ENCODE measurements around the gene DCC. TPM values are rescaled to one million over a fixed set of nuclear protein-coding genes. Genes with fewer than 3 reads are reported as not detected.

The DCC gene
- total and polyA plus RNA-seq, 4 donors: 0.16 to 5.3 (median 2.5) TPM

DNA sequence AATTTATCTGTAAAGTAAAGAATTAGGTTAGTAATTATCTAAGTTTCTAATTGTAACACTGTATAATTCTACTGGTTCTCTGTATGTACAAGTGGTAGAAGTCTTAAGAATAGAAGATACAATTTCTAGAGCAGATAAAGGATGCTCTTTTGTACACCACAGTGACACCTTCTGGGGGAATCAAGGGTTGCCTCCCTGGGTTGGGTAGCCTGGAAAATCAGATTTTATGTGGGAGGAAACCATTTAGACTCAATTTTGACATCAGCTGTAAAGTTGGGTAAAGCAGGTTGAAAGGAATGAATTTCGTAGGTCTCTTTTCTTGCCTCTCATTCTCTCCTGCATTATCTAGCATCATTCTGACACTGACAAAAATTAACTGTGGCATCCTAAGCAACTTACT lies 354.8 kb downstream of the DCC start:
- WGBS, 2 donors: 77 to 100% methylated on average over 1 of the region's 1 CpG
- no peak overlapping the region for H3K9ac ChIP-seq (ENCODE audit: insufficient read depth in 1 of 2, low read length in 2 of 2)
- TF ChIP-seq, protein P1, sequence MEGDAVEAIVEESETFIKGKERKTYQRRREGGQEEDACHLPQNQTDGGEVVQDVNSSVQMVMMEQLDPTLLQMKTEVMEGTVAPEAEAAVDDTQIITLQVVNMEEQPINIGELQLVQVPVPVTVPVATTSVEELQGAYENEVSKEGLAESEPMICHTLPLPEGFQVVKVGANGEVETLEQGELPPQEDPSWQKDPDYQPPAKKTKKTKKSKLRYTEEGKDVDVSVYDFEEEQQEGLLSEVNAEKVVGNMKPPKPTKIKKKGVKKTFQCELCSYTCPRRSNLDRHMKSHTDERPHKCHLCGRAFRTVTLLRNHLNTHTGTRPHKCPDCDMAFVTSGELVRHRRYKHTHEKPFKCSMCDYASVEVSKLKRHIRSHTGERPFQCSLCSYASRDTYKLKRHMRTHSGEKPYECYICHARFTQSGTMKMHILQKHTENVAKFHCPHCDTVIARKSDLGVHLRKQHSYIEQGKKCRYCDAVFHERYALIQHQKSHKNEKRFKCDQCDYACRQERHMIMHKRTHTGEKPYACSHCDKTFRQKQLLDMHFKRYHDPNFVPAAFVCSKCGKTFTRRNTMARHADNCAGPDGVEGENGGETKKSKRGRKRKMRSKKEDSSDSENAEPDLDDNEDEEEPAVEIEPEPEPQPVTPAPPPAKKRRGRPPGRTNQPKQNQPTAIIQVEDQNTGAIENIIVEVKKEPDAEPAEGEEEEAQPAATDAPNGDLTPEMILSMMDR (IDR thresholded peaks at IDR 0.05; ENCODE audit: control extremely low read depth, extremely low read depth): no peak
- no peaks in the 10 kb centered on the region for H3K9me3 ChIP-seq (ENCODE audit: control insufficient read depth in 4 of 4, insufficient read depth in 3 of 4, low read length in 3 of 4)
- no peak overlapping the region for H3K27ac ChIP-seq (ENCODE audit: low read depth in 1 of 2, low read length in 1 of 2)
- ATAC-seq (ENCODE audit: insufficient read depth, low FRiP score) (no peak), DNase-seq (peak; percentile 22 to 35 (median 29))
- no peaks in the 10 kb centered on the region for H3K27me3 ChIP-seq (ENCODE audit: control insufficient read depth in 3 of 3, insufficient read depth in 3 of 3, low read length in 2 of 3)
- no peaks in the 10 kb centered on the region for H3K36me3 ChIP-seq (ENCODE audit: control insufficient read depth in 4 of 4, insufficient read depth in 4 of 4, low read length in 4 of 4)
- H3K4me3 ChIP-seq: no peak overlapping the region
- H3K4me1 ChIP-seq (ENCODE audit: control insufficient read depth in 5 of 5, insufficient read depth in 5 of 5, low read length in 5 of 5): peaks cover 0 to 11% (median 0%) of the 10 kb centered on the region in 5 donors

DNA sequence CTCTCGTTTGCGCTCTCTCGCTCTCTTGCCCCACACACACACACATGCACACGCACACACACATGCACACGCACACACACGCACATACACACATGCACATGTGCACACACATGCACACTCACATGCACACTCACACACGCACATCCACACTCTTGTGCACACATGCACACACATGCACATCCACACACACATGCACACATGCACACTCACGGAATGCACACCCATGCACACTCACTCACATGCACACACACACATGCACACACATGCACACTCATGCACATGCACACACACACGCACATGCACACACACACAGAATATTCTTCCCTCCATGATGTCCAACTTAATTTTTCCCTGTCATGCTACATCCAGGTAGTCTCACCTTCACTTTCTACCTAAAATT lies 360.1 kb downstream of the DCC start:
- no peak overlapping the region for H3K27ac ChIP-seq (ENCODE audit: low read depth in 1 of 2, low read length in 1 of 2)
- no peak for ATAC-seq (ENCODE audit: insufficient read depth, low FRiP score)
- H3K9me3 ChIP-seq (ENCODE audit: control insufficient read depth in 4 of 4, insufficient read depth in 3 of 4, low read length in 3 of 4): peaks cover 0 to 3% (median 0%) of the 10 kb centered on the region in 4 donors
- H3K27me3 ChIP-seq (ENCODE audit: control insufficient read depth in 3 of 3, insufficient read depth in 3 of 3, low read length in 2 of 3): no peaks in the 10 kb centered on the region
- H3K9ac ChIP-seq (ENCODE audit: insufficient read depth in 1 of 2, low read length in 2 of 2): no peak overlapping the region
- no peaks in the 10 kb centered on the region for H3K36me3 ChIP-seq (ENCODE audit: control insufficient read depth in 4 of 4, insufficient read depth in 4 of 4, low read length in 4 of 4)
- TF ChIP-seq, protein P1 (IDR thresholded peaks at IDR 0.05; ENCODE audit: control extremely low read depth, extremely low read depth): no peak
- no peak for DNase-seq
- 93% methylated on average over 9 of the region's 9 CpGs for WGBS, 2 donors
- H3K4me3 ChIP-seq: no peak overlapping the region
- H3K4me1 ChIP-seq (ENCODE audit: control insufficient read depth in 5 of 5, insufficient read depth in 5 of 5, low read length in 5 of 5): peaks cover 0 to 3% (median 0%) of the 10 kb centered on the region in 5 donors

DNA sequence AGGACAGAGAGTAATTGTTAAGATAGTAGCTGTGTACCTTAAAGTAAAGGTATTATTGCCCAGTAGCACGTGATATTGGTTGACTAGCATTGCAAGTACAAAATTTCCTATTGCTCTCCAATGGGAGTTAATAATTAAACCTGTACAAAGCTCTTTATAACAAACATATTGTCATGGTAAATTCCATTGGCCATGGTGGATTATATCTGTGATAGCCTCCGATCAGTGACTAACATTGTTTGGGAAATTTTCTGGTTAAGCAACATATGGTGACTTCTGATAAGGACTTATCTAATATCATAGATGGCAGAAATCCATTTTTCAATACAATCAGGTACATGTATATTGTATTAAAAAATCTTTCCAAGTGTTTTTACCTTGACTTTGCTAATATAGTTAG lies 360.8 kb downstream of the DCC start:
- DNase-seq: no peak
- no peak overlapping the region for H3K27ac ChIP-seq (ENCODE audit: low read depth in 1 of 2, low read length in 1 of 2)
- peaks cover 0 to 3% (median 0%) of the 10 kb centered on the region in 5 donors for H3K4me1 ChIP-seq (ENCODE audit: control insufficient read depth in 5 of 5, insufficient read depth in 5 of 5, low read length in 5 of 5)
- H3K36me3 ChIP-seq (ENCODE audit: control insufficient read depth in 4 of 4, insufficient read depth in 4 of 4, low read length in 4 of 4): no peaks in the 10 kb centered on the region
- H3K4me3 ChIP-seq: no peak overlapping the region
- no peak for ATAC-seq (ENCODE audit: insufficient read depth, low FRiP score)
- H3K9me3 ChIP-seq (ENCODE audit: control insufficient read depth in 4 of 4, insufficient read depth in 3 of 4, low read length in 3 of 4): peaks cover 0 to 3% (median 0%) of the 10 kb centered on the region in 4 donors
- no peaks in the 10 kb centered on the region for H3K27me3 ChIP-seq (ENCODE audit: control insufficient read depth in 3 of 3, insufficient read depth in 3 of 3, low read length in 2 of 3)
- WGBS, 2 donors: 52 to 64% methylated on average over 2 of the region's 2 CpGs
- no peak overlapping the region for H3K9ac ChIP-seq (ENCODE audit: insufficient read depth in 1 of 2, low read length in 2 of 2)
- TF ChIP-seq, protein P1 (IDR thresholded peaks at IDR 0.05; ENCODE audit: control extremely low read depth, extremely low read depth): no peak

All from lung (tissue), 12 donors.